Heart left ventricle (tissue), 13 donors: ENCODE results near the gene PMVK.

ENCODE experiments used
- CTCF ChIP-seq, 12 donors: fragments of 200-600 bp; sonication (generic) in 4 of 12; IDR thresholded peaks; one replicate each; pipeline versions ENCODE4 v1.5.0 to v1.8.0; 2018 to 2022; ENCODE audit warnings: antibody characterized with exemption in 12 of 12, mild to moderate bottlenecking in 5 of 12
- POLR2A ChIP-seq, 2 donors: fragments of 450-650 bp; IDR thresholded peaks; one replicate each; pipeline ENCODE4 v1.6.1; 2017; ENCODE audit warnings: antibody characterized with exemption in 2 of 2, mild to moderate bottlenecking in 2 of 2, moderate library complexity in 2 of 2
- donor health status: ischemic (EF 13 %, LVEDD 7.1; RV severe dilation, severe dysfunction).
- donor health status: DM: no; HTN: yes; CAD: no.
- donor health status: DM: no; HTN: no; CAD: no.
- donor health status: ischemic (EF 25% LVEDD 6.9; RV normal size, moderate dysfunction).
- donor health status: ischemic (EF 25% LVEDD 5.7; RV mildly dilated, moderate dysfunction).
- donor health status: ischemic (EF 35%, LVEDD 5.7; RV mildly dilated, moderate dysfunction).
- donor health status: nonischemic (EF 11% LVEDD 7.7; RV severe dilation, severe dysfunction).
- donor health status: DM: yes; HTN: yes; CAD: no.
- donor health status: PGD.
- donor health status: ischemic (EF 29% LVEDD 5.4; RV normal size, mild dysfunction).
- donor health status: nonischemic (EF 23%, LVEDD 6.1; RV moderate dilation, normal function).

GRCh38 chr1:154936555-154937084 lies at the start of gene PMVK:
- TF ChIP-seq CTCF (IDR thresholded peaks at IDR 0.05) (peak in 10 of 12 donors; percentile 17 to 55 (median 37)), POLR2A (IDR thresholded peaks at IDR 0.05) (peak in 1 of 2 donors; percentile 46)
